A673 (cell line): ENCODE data around the gene GPR142.

Experiments used
- EZH2 ChIP-seq: fragments of 200-600 bp; sonication (generic); IDR thresholded peaks from 2 replicates; pipeline ENCODE4 v1.6.1; 2017; ENCODE audit warnings: borderline replicate concordance, low read depth, mild to moderate bottlenecking, mixed read lengths, antibody characterized with exemption, low read length; ENCODE audit not compliant: poor library complexity, severe bottlenecking
- TF ChIP-seq, protein P1 (sequence below): fragments of 300-800, 200-600 bp; sonication (generic); conservative IDR thresholded peaks from 2 replicates; pipeline ENCODE4 v1.5.1; 2017; ENCODE audit warnings: low read depth, mild to moderate bottlenecking, antibody characterized with exemption, low read length, moderate library complexity, mixed read lengths

- no peak for TF ChIP-seq EZH2
- TF ChIP-seq, protein P1, sequence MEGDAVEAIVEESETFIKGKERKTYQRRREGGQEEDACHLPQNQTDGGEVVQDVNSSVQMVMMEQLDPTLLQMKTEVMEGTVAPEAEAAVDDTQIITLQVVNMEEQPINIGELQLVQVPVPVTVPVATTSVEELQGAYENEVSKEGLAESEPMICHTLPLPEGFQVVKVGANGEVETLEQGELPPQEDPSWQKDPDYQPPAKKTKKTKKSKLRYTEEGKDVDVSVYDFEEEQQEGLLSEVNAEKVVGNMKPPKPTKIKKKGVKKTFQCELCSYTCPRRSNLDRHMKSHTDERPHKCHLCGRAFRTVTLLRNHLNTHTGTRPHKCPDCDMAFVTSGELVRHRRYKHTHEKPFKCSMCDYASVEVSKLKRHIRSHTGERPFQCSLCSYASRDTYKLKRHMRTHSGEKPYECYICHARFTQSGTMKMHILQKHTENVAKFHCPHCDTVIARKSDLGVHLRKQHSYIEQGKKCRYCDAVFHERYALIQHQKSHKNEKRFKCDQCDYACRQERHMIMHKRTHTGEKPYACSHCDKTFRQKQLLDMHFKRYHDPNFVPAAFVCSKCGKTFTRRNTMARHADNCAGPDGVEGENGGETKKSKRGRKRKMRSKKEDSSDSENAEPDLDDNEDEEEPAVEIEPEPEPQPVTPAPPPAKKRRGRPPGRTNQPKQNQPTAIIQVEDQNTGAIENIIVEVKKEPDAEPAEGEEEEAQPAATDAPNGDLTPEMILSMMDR = no peak
Observed at GRCh38 chr17:74325743-74326379, 41.4 kb upstream of the GPR142 start, which contains the start of gene KIF19.
